Stimulated activated naive CD4-positive, alpha-beta T cell treated with Interleukin-2 at 50 U/mL for 16 hours (primary cell): ENCODE data around the gene LIPT1.
A peak's percentile ranks its signal among the peaks of the same experiment; 100 is the strongest.
"Not testable (repeated sequence)": the region's sequence is repeated elsewhere in the genome, so short reads cannot be mapped to it uniquely, and the experiment has no call there.

Source experiments
- DNase-seq: peaks from one replicate; lab custom pipeline; 2025; lab: John Stamatoyannopoulos, UW

The LIPT1 gene

DNA sequence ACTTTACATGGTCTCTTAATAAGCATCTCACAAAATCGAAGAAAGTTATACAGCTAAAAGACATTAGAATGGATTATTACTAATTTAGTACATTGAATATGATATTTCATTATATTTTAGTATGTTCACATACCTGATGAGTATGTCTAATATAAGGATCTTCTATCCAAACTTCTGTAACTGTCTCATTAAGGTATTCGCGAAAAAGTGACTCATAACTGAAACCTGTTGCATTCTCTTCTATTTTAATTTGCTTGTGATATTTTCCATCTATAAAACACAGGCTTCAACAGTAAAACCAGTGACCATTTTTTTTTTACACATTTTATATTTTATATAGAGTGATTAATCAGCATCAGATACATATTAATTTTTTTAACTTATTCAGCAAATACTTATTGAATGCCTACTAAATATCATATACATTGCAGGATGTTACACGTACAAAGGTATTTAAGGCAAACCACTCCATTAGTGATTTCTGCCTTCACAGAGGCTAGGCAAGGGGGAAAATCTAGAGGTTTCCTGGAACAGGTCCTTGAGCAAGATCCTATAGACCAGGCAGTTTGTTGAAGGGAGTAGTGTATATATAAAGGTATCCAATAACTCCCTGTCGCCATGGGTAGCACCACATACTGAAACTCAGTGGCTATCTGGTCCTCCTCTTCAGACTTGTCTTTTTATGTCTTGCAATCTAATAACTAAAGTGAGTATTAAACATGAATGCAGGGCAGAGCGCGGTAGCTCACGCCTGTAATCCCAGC is 16.8 kb downstream of the LIPT1 start:
- DNase-seq = no peak

DNA sequence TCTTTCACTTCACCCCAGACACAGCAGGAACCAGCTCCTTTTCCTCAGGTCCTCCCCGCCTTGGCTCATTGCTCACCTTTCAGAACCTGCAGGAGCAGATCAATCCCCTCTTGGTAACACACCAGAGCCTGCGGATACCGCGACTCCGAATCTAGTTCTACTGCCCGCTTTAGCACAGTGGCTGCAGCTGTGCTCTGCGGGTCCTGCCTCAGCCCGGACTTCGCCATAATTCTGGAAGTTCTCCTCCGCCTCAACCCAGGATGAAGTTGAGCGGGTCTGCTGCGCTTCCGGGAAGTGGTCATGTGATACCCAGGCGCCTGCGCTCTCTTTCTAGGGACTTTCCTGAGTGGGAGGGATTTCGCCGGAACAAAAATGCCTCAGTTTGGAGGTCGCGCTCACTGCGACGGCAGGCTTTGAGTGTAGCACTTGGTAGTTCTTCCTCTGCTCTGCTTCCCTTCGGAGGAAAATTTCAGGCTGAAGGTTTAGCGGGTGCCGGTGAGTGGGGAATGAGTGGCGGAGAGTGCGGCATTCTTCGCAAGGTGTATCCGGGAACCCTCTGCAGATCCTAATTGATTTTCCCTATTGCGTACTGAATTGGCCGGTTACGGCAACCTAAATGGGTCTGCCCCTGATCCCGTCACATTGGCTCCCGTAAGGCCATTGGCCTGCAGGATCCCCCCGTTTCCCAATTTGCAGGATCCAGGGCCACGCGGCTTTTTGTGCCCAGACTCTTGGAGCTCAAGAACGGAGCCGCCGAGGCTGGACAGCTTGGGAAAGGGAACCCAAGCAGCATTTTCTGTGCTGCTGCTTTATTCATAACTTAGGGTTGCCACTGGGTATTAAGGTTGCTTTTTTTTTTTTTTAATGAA is 26.2 kb downstream of the LIPT1 start, which contains the start of the genes MITD1 and MRPL30:
Gene MITD1 (minus strand): TSS at position 304 of the 869 bp plus-strand sequence. CDS start 77 bp downstream, at position 227.
Gene MRPL30 (plus strand): TSS at position 430 of the 869 bp plus-strand sequence. CDS start 5,020 bp downstream, outside the sequence.
- DNase-seq = peak; percentile 88

DNA sequence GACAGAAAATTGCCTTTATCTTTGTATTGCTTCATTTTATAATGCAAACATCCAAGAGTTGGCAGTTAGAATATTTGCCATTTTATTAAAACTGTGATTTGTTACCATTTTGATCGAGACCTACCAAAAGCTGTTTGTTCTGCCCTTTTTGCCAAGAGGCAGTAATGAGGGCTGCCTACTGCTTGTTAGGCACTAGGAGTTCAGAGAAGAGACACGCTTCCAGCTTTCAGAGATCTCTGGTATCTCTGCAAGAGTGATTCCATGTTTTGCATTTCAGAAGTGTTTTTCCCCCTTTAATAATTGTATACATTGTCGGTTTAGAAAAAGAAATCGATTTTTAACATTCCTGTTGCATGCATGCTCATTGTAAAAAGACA is 26.8 kb downstream of the LIPT1 start:
- DNase-seq = no peak

DNA sequence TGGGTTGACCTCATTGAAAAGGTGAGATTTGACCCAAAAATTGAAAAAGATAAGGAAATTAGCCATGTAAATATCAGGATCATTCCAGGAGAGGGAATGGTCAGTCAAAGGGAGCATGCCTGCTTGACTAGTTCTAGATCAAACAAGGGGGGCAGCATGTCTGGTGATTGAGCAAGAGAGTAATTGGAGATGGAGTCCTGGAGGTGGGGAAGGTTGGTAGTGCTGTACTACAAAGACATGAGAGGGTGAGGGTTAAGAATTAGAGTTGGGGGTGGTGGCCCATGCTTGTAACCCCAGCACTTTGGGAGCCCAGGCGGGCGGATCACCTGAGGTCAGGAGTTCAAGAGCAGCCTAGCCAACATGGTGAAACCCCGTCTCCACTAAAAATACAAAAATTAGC is 28.3 kb downstream of the LIPT1 start:
- DNase-seq = no peak

DNA sequence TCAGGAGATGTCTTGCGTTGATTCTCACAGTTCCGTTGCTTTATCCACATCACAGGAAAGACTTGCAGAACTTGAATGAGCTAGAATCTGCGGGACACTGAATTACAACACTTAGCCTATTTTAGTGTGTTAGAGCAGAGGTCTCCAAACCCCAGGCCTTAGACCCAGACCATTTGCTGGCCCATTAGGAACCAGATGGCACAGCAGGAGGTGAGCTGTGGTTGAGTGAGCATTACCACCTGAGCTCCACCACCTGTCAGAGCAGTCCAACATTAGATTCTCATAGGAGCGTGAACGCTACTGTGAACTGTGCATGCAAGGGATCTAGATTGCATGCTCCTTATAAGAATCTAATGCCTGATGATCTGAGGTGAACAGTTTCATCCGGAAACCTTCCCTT is 30.0 kb downstream of the LIPT1 start:
- no peak for DNase-seq

DNA sequence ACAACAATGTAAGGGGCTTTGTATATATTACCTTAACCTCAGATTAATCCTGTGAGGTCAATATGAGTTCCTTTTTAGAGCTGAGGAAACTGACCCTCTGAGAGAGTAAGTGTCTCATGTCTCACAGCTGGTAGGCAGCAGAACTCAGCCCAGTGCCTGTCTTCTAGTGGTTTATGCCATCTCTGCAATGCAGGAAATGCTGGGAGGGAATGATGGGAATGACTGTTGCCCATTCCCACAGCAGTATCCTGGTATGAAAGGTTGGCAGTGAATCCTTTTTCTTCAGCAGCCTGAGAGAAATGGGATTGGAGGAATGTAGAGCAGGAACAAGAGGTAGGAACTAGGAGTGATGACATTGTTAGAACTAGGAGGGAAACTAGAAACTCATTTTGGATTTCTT is 32.2 kb downstream of the LIPT1 start:
- DNase-seq = no peak

DNA sequence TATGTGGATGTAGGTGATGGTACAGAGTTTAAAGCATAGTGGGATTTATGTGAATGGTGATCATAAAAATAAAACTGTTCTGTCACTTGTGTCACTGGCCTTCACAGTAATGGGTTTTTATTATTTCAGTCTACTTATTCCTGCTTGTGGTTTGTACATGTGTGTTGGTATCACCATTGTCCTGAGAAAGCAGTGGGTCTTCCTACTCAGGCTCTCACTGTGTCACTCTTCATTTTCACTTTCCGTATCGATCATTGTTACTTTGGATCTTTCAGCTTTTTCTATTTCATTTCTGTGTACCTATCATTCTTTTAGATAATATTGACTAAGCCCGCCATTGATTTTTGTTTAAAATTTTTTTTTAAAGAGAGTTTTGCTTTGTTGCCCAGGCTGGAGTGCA is 33.6 kb downstream of the LIPT1 start:
- no peak for DNase-seq

DNA sequence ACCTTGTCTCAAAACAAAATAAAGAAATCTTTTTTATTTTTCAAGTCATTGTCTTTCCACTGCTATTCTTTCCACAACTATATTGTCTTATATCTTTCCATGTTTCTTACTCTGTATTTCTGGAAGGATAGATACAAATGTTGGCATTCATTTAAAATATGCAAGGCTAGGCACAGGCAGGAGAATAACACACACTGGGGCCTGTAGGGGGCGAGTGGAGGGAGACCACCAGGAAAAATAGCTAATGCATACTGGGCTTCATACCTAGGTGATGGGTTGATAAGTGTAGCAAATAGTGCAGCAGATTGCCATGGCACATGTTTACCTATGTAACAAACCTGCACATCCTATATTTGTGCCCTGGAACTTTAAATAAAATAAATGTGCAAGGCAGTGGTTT is 35.8 kb downstream of the LIPT1 start:
- no peak for DNase-seq

DNA sequence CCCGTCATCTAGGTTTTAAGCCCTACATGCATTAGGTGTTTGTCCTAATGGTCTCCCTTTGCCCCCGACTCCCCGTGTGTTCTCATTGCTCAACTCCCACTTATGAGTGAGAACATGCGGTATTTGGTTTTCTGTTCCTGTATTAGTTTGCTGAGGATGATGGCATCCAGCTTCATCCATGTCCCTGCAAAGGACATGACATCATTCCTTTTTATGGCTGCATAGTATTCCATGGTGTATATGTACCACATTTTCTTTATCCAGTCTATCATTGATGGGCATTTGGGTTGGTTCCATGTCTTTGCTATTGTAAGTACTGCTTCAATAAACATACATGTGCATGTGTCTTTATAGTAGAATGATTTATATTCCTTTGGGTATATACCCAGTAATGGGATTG is 37.6 kb downstream of the LIPT1 start:
- not testable (repeated sequence) for DNase-seq

DNA sequence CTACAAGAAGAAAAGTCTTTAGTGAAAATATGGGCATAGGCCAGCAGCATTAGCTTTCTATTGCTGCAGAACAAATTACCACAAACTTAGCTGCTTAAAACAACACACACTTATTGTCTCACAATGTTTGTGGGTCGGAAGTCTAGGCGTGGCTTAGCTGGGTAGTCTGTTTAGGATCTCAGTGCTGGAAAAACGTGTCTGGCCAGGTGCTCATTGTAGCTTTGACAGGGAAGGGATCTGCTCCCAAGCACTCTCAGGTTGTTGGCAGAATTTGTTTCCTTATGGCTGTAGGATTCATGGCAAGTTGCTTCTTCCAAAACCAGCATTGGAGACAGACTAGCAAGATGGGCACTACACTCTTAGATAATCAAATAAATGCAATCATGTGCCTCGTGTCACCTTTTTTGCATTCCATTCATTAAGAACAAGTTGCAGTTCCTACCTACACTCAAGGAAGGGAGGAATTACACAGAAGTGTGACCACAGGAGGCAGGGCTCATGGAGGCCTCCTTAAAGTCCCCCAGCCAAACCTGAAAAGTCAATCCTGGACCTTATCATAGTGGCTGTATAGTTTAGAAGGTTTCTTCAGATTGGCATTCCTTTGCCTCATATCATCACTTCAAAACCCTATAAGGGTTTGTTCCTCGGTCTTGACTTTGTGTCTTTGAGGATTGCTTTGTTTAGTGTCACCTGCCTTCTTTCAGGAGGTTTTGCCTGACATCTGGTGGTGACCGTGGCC is 43.5 kb downstream of the LIPT1 start:
- no peak for DNase-seq

DNA sequence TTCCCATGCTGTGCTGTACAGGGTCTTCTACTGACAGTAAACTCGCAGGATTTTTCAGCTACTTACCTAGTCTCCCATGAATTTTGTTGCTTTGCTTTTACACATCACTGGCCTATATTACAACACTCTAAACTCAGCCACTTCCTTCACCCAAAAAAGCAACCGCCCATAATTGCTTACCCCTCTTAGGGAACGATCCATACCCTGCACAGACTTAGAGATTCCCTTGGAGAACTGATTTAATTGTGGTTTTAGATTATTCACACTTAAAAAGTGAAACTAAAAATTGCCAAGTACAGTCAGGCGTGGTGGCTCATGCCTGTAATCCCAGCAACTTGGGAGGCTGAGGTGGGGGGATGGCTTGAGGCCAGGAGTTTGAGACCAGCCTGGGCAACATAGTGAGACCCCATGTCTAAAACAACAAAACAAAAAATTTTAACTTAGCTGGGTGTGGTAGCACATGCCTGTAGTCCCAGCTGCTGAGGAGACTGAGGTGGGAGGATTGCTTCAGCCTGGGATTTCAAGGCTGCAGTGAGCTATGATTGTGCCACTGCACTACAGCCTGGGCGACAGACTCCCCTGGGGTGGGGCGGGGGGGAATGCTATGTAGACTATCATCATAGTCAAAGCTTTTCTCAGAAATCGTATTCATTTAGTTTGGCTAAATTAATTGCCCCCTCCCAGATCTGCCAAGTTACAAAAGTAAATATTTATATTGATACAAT is 45.5 kb downstream of the LIPT1 start:
- no peak for DNase-seq

DNA sequence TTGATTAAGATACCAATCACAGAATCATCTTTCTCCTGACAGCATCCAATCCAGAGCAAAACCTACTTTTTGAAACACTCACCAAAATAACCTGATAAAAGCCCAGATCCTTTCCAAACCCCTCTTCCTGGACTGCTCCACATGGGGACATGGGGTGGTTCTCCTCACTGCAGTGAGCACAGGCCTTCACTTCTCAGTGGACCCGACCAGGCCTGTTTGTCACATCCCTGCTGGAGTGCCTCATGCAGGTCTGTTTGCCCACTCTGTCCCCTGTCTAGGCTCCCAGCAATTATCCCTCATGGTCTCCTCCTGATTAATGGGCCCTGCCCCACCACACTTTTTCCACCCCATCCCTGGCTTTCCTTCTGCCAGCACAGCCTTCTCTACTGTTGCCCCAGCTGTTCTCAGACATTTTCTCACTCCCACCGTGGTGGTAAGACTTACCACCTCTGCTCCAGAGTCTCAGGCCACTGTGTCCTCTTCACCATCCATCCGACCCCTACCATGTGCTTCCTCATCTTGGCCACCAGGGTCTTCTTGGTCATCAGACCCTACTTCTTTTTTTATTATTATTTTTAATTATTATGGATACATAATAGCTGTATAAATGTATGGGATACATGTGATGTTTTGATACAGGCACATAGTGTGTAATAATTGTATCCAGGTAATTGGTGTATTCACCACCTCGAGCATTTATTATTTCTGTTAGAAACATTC is 47.4 kb downstream of the LIPT1 start:
- no peak for DNase-seq

DNA sequence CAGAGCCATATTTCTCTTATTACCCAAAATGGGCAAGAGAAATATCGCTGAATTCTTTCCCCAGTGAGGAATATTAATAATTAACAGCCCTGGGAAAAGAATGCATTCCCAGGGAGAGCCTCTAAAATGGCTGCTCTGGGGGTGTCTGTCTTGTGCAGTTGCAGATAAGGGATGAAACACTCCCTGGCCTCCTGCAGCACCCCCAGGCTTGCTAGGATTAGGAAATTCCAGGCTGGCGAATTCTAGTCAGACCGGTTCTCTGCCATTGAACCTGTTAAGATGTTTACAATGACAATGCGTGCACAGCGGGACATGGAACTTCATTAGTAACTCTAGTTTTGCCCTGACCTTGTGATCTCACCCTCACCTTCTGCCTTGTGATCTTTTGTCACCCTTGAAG is 50.7 kb downstream of the LIPT1 start:
- no peak for DNase-seq
